ENCODE measurements around the gene PCK1.

PCK1 gene

GRCh38 chr20:57611586-57612311 lies 50.8 kb downstream of the PCK1 start:
- no peak for TF ChIP-seq CTCF (IDR thresholded peaks at IDR 0.05; ENCODE audit: low read depth, low read length)
- DNase-seq (ENCODE audit: low read depth in 2 of 2): no peak

GRCh38 chr20:57612436-57612835 lies 51.5 kb downstream of the PCK1 start:
- no peak for DNase-seq (ENCODE audit: low read depth in 2 of 2)
- H3K4me3 ChIP-seq (replicated peaks in 1 of 2; ENCODE audit: low read depth in 2 of 2, low read length in 2 of 2): no peak overlapping the region
- TF ChIP-seq CTCF (IDR thresholded peaks at IDR 0.05; ENCODE audit: low read depth, low read length): no peak

More at GRCh38 chr20:57611586-57612311, 50.8 kb downstream of the PCK1 start:
- no peak overlapping the region for H3K4me3 ChIP-seq (replicated peaks in 1 of 2; ENCODE audit: low read depth in 2 of 2, low read length in 2 of 2)

- TF ChIP-seq CTCF (IDR thresholded peaks at IDR 0.05; ENCODE audit: low read depth, low read length): no peak
- no peak for DNase-seq (ENCODE audit: low read depth in 2 of 2)
- no peak overlapping the region for H3K4me3 ChIP-seq (replicated peaks in 1 of 2; ENCODE audit: low read depth in 2 of 2, low read length in 2 of 2)
These were observed 52.0 kb downstream of the PCK1 start for GRCh38 chr20:57612916-57613315.

GRCh38 chr20:57613481-57613921 lies 52.6 kb downstream of the PCK1 start:
- DNase-seq (ENCODE audit: low read depth in 2 of 2): no peak
- H3K4me3 ChIP-seq (replicated peaks in 1 of 2; ENCODE audit: low read depth in 2 of 2, low read length in 2 of 2): no peak overlapping the region
- no peak for TF ChIP-seq CTCF (IDR thresholded peaks at IDR 0.05; ENCODE audit: low read depth, low read length)

GRCh38 chr20:57614490-57615444 lies 53.9 kb downstream of the PCK1 start:
- TF ChIP-seq CTCF (IDR thresholded peaks at IDR 0.05; ENCODE audit: low read depth, low read length): no peak
- no peak for DNase-seq (ENCODE audit: low read depth in 2 of 2)
- no peak overlapping the region for H3K4me3 ChIP-seq (replicated peaks in 1 of 2; ENCODE audit: low read depth in 2 of 2, low read length in 2 of 2)

GRCh38 chr20:57615445-57615811 lies 54.5 kb downstream of the PCK1 start:
- no peak for DNase-seq (ENCODE audit: low read depth in 2 of 2)
- no peak for TF ChIP-seq CTCF (IDR thresholded peaks at IDR 0.05; ENCODE audit: low read depth, low read length)
- H3K4me3 ChIP-seq (replicated peaks in 1 of 2; ENCODE audit: low read depth in 2 of 2, low read length in 2 of 2): no peak overlapping the region

All from cardiac fibroblast (primary cell).